GM23338 (cell line): ENCODE data around the gene RADIL. TPM values are rescaled to one million over a fixed set of nuclear protein-coding genes. Genes with fewer than 3 reads are reported as not detected.

ENCODE experiments used
- ATAC-seq: fragments of 200-7000 bp; cut with Tn5 transposase; 3 replicates; pipeline ENCODE4 v1.9.1; 2020
- DNase-seq: peaks from one replicate; pipeline ENCODE4 v3.0.0-alpha.2; 2015; ENCODE audit warnings: low spot score
- H2AFZ ChIP-seq: fragments of 200-600 bp; sonication (generic); 2 replicates; pipeline ENCODE4 v1.8.0; 2016; ENCODE audit warnings: antibody characterized with exemption, mild to moderate bottlenecking, moderate library complexity
- H3F3A ChIP-seq: fragments of 200-600 bp; sonication (generic); replicated peaks from 2 replicates; pipeline ENCODE4 v1.8.0; 2017; ENCODE audit warnings: antibody characterized with exemption, mixed run types, low read depth
- H3K27ac ChIP-seq: fragments of 200-600 bp; sonication (generic); 2 replicates; pipeline ENCODE4 v1.6.1; 2016; ENCODE audit warnings: low read depth
- H3K27me3 ChIP-seq: fragments of 200-600 bp; sonication (generic); 2 replicates; pipeline ENCODE4 v1.8.0; 2016; ENCODE audit warnings: mild to moderate bottlenecking, mixed run types, moderate library complexity; ENCODE audit not compliant: insufficient read depth
- H3K36me3 ChIP-seq: fragments of 200-600 bp; sonication (generic); 2 replicates; pipeline ENCODE4 v1.8.0; 2016; ENCODE audit warnings: mild to moderate bottlenecking; ENCODE audit not compliant: insufficient read depth
- H3K4me1 ChIP-seq: fragments of 200-600 bp; sonication (generic); 2 replicates; pipeline ENCODE4 v1.8.0; 2016; ENCODE audit warnings: mild to moderate bottlenecking, moderate library complexity; ENCODE audit not compliant: insufficient read depth
- H3K4me2 ChIP-seq: fragments of 200-600 bp; sonication (generic); 2 replicates; pipeline ENCODE4 v1.7.1; 2017; ENCODE audit warnings: mixed run types
- H3K4me3 ChIP-seq: fragments of 200-600 bp; sonication (generic); 2 replicates; pipeline ENCODE4 v1.6.1; 2016; ENCODE audit warnings: mixed run types
- H3K79me2 ChIP-seq: fragments of 200-600 bp; sonication (generic); replicated peaks from 2 replicates; pipeline ENCODE4 v1.8.0; 2017; ENCODE audit warnings: mild to moderate bottlenecking; ENCODE audit not compliant: insufficient read depth
- H3K9me2 ChIP-seq: fragments of 200-600 bp; sonication (generic); 2 replicates; pipeline ENCODE4 v1.8.0; 2017; ENCODE audit not compliant: insufficient read depth
- H4K20me1 ChIP-seq: fragments of 200-600 bp; sonication (generic); replicated peaks from 2 replicates; pipeline ENCODE4 v1.8.0; 2017; ENCODE audit warnings: mild to moderate bottlenecking; ENCODE audit not compliant: insufficient read depth
- H3K27ac Mint-ChIP-seq: 2 replicates; pipeline ENCODE4 v1.8.0; 2020; ENCODE audit warnings: inconsistent platforms, mild to moderate bottlenecking, moderate library complexity, mixed read lengths
- H3K27me3 Mint-ChIP-seq: 3 replicates; pipeline ENCODE4 v1.8.0; 2022; ENCODE audit warnings: low read depth, mild to moderate bottlenecking, moderate library complexity, mixed read lengths, inconsistent platforms; ENCODE audit not compliant: insufficient read depth, poor library complexity
- H3K36me3 Mint-ChIP-seq: 3 replicates; pipeline ENCODE4 v1.8.0; 2021; ENCODE audit warnings: low read depth, mild to moderate bottlenecking, inconsistent platforms, moderate library complexity, mixed read lengths
- H3K4me1 Mint-ChIP-seq: 3 replicates; pipeline ENCODE4 v1.8.0; 2020; ENCODE audit warnings: mild to moderate bottlenecking, inconsistent platforms, mixed read lengths
- H3K4me3 Mint-ChIP-seq: 3 replicates; pipeline ENCODE4 v1.8.0; 2021; ENCODE audit warnings: moderate library complexity, mild to moderate bottlenecking, inconsistent platforms, mixed read lengths
- H3K9me3 Mint-ChIP-seq: 3 replicates; pipeline ENCODE4 v1.8.0; 2020; ENCODE audit warnings: moderate library complexity, mild to moderate bottlenecking, inconsistent platforms, mixed read lengths
- CREB1 ChIP-seq: fragments of 250-450 bp; sonication (Bioruptor Pico); IDR thresholded peaks from 2 replicates; pipeline ENCODE4 v1.5.0; 2020; ENCODE audit warnings: low read depth, mild to moderate bottlenecking, moderate library complexity
- EZH2 ChIP-seq: fragments of 200-600 bp; sonication (generic); IDR thresholded peaks from one replicate; pipeline ENCODE4 v1.8.0; 2017; ENCODE audit warnings: antibody characterized with exemption, mild to moderate bottlenecking, low read depth; ENCODE audit not compliant: unreplicated experiment
- NANOG ChIP-seq: IDR thresholded peaks from 2 replicates; pipeline ENCODE4 v1.6.1; 2016; ENCODE audit warnings: antibody characterized with exemption, borderline replicate concordance
- POLR2AphosphoS5 ChIP-seq: IDR thresholded peaks from 2 replicates; pipeline ENCODE4 v1.6.1; 2016; ENCODE audit warnings: antibody characterized with exemption, low read depth
- STAT1 ChIP-seq: IDR thresholded peaks from one replicate; pipeline ENCODE4 v1.6.1; 2016; ENCODE audit warnings: antibody characterized with exemption; ENCODE audit not compliant: unreplicated experiment
- polyA plus RNA-seq: library from polyadenylated mRNA; unstranded; fragments of >200 nt; fragmentation: Nextera tagmentation; extraction: Ambion mirVana; gene quantifications from 2 replicates; pipeline ENCODE4 v1.2.1, GENCODE V29; 2016
- total RNA-seq: library from RNA; depleted of rRNA; stranded (reverse); fragments of >200 nt; shearing (Covaris generic); gene quantifications from 2 replicates; pipeline ENCODE4 v1.2.3, GENCODE V29; 2014
- TF ChIP-seq, protein P1 (sequence below): IDR thresholded peaks from one replicate; pipeline ENCODE4 v1.6.1; 2018; ENCODE audit warnings: antibody characterized with exemption; ENCODE audit not compliant: unreplicated experiment

The RADIL gene
- total and polyA plus RNA-seq, 2 experiments from 2014 or later: 4.3 to 9.8 TPM

DNA sequence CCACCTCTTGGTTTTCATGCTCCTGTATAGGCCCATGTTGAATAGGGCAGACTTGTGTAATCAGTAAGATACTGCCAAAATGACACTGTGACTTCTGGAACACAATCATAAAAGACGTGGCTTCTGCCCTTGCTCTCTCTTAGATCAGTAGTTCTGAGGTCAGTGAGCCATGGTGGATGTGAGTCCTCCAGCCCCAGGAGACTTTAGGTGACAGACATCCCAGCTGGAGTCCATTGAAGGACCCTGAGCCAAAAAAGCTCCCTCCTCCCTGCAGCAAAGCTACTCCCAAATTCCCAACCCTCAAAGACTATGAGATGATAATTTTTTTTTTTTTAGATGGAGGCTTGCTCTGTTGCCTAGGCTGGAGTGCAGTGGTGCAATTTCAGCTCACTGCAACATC, 3.2 kb upstream of the RADIL start:
- Mint-ChIP-seq H3K4me3 (no peak overlapping the region), H3K27me3 (peaks cover 20% of the 10 kb centered on the region), H3K4me1 (peaks cover 12% of the 10 kb centered on the region; the same call in 1 of the 3 replicates), H3K36me3 (no peaks in the 10 kb centered on the region), H3K27ac (no peak overlapping the region), H3K9me3 (peaks cover 2% of the 10 kb centered on the region)
- Histone ChIP-seq H3K36me3 (no peaks in the 10 kb centered on the region), H3K4me2 (no peak overlapping the region), H2AFZ (no peak overlapping the region), H3K79me2 (no peaks in the 10 kb centered on the region), H3K4me1 (peaks cover 7% of the 10 kb centered on the region; the same call in 1 of the 2 replicates), H3K9me2 (no peaks in the 10 kb centered on the region), H3K27ac (no peak overlapping the region), H3K27me3 (peaks cover 12% of the 10 kb centered on the region; the same call in 1 of the 2 replicates), H4K20me1 (no peaks in the 10 kb centered on the region), H3K4me3 (no peak overlapping the region), H3F3A (no peaks in the 10 kb centered on the region)
- TF ChIP-seq, protein P1, sequence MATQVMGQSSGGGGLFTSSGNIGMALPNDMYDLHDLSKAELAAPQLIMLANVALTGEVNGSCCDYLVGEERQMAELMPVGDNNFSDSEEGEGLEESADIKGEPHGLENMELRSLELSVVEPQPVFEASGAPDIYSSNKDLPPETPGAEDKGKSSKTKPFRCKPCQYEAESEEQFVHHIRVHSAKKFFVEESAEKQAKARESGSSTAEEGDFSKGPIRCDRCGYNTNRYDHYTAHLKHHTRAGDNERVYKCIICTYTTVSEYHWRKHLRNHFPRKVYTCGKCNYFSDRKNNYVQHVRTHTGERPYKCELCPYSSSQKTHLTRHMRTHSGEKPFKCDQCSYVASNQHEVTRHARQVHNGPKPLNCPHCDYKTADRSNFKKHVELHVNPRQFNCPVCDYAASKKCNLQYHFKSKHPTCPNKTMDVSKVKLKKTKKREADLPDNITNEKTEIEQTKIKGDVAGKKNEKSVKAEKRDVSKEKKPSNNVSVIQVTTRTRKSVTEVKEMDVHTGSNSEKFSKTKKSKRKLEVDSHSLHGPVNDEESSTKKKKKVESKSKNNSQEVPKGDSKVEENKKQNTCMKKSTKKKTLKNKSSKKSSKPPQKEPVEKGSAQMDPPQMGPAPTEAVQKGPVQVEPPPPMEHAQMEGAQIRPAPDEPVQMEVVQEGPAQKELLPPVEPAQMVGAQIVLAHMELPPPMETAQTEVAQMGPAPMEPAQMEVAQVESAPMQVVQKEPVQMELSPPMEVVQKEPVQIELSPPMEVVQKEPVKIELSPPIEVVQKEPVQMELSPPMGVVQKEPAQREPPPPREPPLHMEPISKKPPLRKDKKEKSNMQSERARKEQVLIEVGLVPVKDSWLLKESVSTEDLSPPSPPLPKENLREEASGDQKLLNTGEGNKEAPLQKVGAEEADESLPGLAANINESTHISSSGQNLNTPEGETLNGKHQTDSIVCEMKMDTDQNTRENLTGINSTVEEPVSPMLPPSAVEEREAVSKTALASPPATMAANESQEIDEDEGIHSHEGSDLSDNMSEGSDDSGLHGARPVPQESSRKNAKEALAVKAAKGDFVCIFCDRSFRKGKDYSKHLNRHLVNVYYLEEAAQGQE: no peak
- TF ChIP-seq STAT1 (no peak), EZH2 (no peak), POLR2AphosphoS5 (no peak)
- ATAC-seq (no peak), DNase-seq (no peak)

DNA sequence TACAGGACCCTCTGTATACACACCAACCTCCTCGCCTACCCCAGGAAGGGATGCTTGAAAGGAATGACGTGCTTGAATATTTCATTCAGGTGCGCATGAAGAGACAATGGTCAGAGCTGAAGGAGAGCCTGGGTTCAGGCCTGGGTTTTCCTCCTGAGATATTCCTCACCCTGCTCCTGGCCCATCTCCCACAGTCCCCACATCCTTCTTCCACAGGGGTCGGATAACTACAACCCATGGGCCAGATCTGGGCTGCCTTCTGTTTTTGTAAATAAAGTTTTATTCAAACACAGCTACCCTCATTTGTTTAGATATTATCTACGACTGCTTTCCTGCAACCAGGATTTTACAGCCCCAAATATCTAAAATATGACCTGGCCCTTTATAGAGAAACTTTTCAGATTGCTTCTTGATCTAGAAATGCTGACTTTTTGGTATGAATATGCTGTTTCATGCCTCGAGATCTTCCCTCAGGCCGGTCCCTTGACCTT, 1.8 kb upstream of the RADIL start:
- ATAC-seq: no peak
- peaks cover 12% of the 10 kb centered on the region; the same call in 1 of the 3 replicates for H3K4me1 Mint-ChIP-seq
- Histone ChIP-seq H3F3A (no peaks in the 10 kb centered on the region), H3K27ac (no peak overlapping the region), H4K20me1 (no peaks in the 10 kb centered on the region), H3K79me2 (no peaks in the 10 kb centered on the region), H2AFZ (no peak overlapping the region), H3K9me2 (no peaks in the 10 kb centered on the region), H3K36me3 (no peaks in the 10 kb centered on the region), H3K4me3 (no peak overlapping the region), H3K4me1 (peaks cover 9% of the 10 kb centered on the region; the same call in 1 of the 2 replicates), H3K27me3 (peaks cover 14% of the 10 kb centered on the region; the same call in 1 of the 2 replicates), H3K4me2 (no peak overlapping the region)
- no peaks in the 10 kb centered on the region for H3K36me3 Mint-ChIP-seq
- H3K27ac Mint-ChIP-seq: no peak overlapping the region
- no peak overlapping the region for H3K4me3 Mint-ChIP-seq
- peaks cover 2% of the 10 kb centered on the region for H3K9me3 Mint-ChIP-seq
- H3K27me3 Mint-ChIP-seq: peaks cover 20% of the 10 kb centered on the region
- no peak for DNase-seq
- TF ChIP-seq CREB1 (no peak), NANOG (no peak)

DNA sequence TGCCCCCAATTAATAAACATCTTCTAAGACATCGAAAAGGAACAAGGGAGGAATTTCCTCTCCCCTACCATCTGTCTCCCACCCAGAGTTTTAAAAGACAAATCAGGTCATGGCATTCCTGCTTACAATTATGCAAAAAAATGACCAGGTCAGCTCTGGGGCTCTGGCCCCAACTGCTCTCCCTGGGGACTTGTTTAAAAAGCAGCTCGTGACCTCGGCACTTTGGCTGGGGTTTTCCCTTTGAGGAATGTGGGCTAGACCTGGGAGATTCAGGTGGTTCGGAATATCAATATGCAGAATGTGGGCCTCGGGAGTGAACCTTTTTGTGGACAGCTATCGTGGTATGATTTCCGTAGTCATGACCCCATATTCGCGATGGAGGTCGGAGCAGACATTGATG, 648 bp upstream of the RADIL start:
- ATAC-seq: no peak
- H3K36me3 Mint-ChIP-seq: no peaks in the 10 kb centered on the region

More for the DNA sequence above, 648 bp upstream of the RADIL start:
- no peak for TF ChIP-seq NANOG
- peak; percentile 51 for DNase-seq
- Histone ChIP-seq H2AFZ (peak overlapping the region; percentile 56; the same call in 1 of the 2 replicates), H3K9me2 (no peaks in the 10 kb centered on the region), H4K20me1 (no peaks in the 10 kb centered on the region), H3K4me2 (peak overlapping the region; percentile 26; the same call in 1 of the 2 replicates), H3K4me1 (peaks cover 9% of the 10 kb centered on the region; the same call in 1 of the 2 replicates), H3K27ac (peak overlapping the region; percentile 83), H3K36me3 (no peaks in the 10 kb centered on the region), H3K27me3 (peaks cover 14% of the 10 kb centered on the region; the same call in 1 of the 2 replicates), H3F3A (no peaks in the 10 kb centered on the region), H3K79me2 (no peaks in the 10 kb centered on the region), H3K4me3 (no peak overlapping the region)
- H3K27me3 Mint-ChIP-seq: peaks cover 16% of the 10 kb centered on the region
- no peak overlapping the region for H3K27ac Mint-ChIP-seq
- H3K9me3 Mint-ChIP-seq: peaks cover 2% of the 10 kb centered on the region; the same call in 2 of the 3 replicates
- H3K4me1 Mint-ChIP-seq: peaks cover 12% of the 10 kb centered on the region; the same call in 1 of the 3 replicates
- peak overlapping the region; percentile 10; the same call in 1 of the 3 replicates for H3K4me3 Mint-ChIP-seq
